GM12878 (cell line): ENCODE measurements around the gene CARD10. TPM values are rescaled to one million over a fixed set of nuclear protein-coding genes. Genes with fewer than 3 reads are reported as not detected.

Experiments
- ATAC-seq: fragments of 200-7000 bp; cut with Tn5 transposase; 3 replicates; pipeline ENCODE4 v1.9.1; 2020; ENCODE audit warnings: mild to moderate bottlenecking, moderate library complexity
- BruUV-seq: library from RNA; stranded (reverse); fragments of 400-500 nt; replicated peaks from 2 replicates; lab custom pipeline; 2021; lab: Mats Ljungman, UMichigan
- CTCF ChIA-PET: fragments of 300-600 bp; sonication (Branson Sonifier 250); formaldehyde crosslinking; extraction: SDS; loops from one replicate; lab custom pipeline; 2021; ENCODE audit warnings: inconsistent platforms; lab: Yijun Ruan, JAX
- POLR2A ChIA-PET: fragments of 350-600 bp; formaldehyde crosslinking; extraction: SDS; loops from one replicate; lab custom pipeline; 2021; ENCODE audit warnings: inconsistent platforms; lab: Charles Lee
- RAD21 ChIA-PET: fragments of 300-600 bp; sonication (Branson Sonifier 250); formaldehyde crosslinking; loops from one replicate; lab custom pipeline; 2023; ENCODE audit warnings: antibody characterized with exemption; ENCODE audit not compliant: unreplicated experiment; lab: Charles Lee
- SMC1A ChIA-PET: fragments of 300-600 bp; sonication (Branson Sonifier 250); formaldehyde crosslinking; loops from one replicate; lab custom pipeline; 2023; ENCODE audit not compliant: unreplicated experiment, uncharacterized antibody; lab: Charles Lee
- DNase-seq: peaks from one replicate; pipeline ENCODE4 v3.0.0-alpha.2; 2011; ENCODE audit warnings: low read depth, low spot score
- FAIRE-seq: peaks from 3 replicates; lab custom pipeline; 2011; peaks lifted over from hg19 to GRCh38; lab: Jason Lieb, UNC
- H2AFZ ChIP-seq: 2 replicates; pipeline ENCODE4 v1.6.0; 2011; ENCODE audit warnings: low read depth, low read length, control low read depth; ENCODE audit not compliant: control insufficient read depth
- H3K27ac ChIP-seq: 2 replicates; pipeline ENCODE4 v1.5.1; 2011; ENCODE audit warnings: control low read depth; ENCODE audit not compliant: control insufficient read depth, insufficient read depth
- H3K27me3 ChIP-seq, 2 experiments: replicated peaks in 1 of 2; 2 replicates each; pipeline versions ENCODE4 v1.6.0 to v1.6.1; 2011; ENCODE audit warnings: low read length in 1 of 2; ENCODE audit not compliant: control insufficient read depth in 2 of 2, insufficient read depth in 2 of 2
- H3K36me3 ChIP-seq, 2 experiments: 2 replicates each; pipeline ENCODE4 v1.5.1; 2011; ENCODE audit warnings: low read length in 1 of 2; ENCODE audit not compliant: control insufficient read depth in 2 of 2, insufficient read depth in 2 of 2
- H3K4me1 ChIP-seq: 2 replicates; pipeline ENCODE4 v1.6.1; 2011; ENCODE audit warnings: mild to moderate bottlenecking, low read length, moderate library complexity, mixed read lengths; ENCODE audit not compliant: control insufficient read depth, insufficient read depth
- H3K4me2 ChIP-seq: 2 replicates; pipeline ENCODE4 v1.6.0; 2011; ENCODE audit warnings: control low read depth; ENCODE audit not compliant: control insufficient read depth, insufficient read depth
- H3K4me3 ChIP-seq: fragments of 200-600 bp; sonication (generic); 2 replicates; pipeline ENCODE4 v1.5.1; 2016
- H3K79me2 ChIP-seq: 2 replicates; pipeline ENCODE4 v1.6.0; 2011; ENCODE audit warnings: low read length; ENCODE audit not compliant: control insufficient read depth, insufficient read depth
- H3K9ac ChIP-seq: 2 replicates; pipeline ENCODE4 v1.8.0; 2011; ENCODE audit warnings: low read length, control low read depth, mixed read lengths; ENCODE audit not compliant: control insufficient read depth, insufficient read depth
- H3K9me3 ChIP-seq: replicated peaks from 3 replicates; pipeline ENCODE4 v1.5.1; 2011; ENCODE audit warnings: mild to moderate bottlenecking, low read length; ENCODE audit not compliant: control insufficient read depth, insufficient read depth
- H4K20me1 ChIP-seq: 2 replicates; pipeline ENCODE4 v1.6.0; 2011; ENCODE audit not compliant: control insufficient read depth, insufficient read depth
- CBX5 ChIP-seq: sonication (generic); IDR thresholded peaks from 2 replicates; pipeline ENCODE4 v1.6.1; 2016; ENCODE audit warnings: low read depth, moderate library complexity, mild to moderate bottlenecking, inconsistent platforms
- CTCF ChIP-seq, 3 experiments: IDR thresholded peaks in 2 of 3; conservative IDR thresholded peaks in 1 of 3; 2 replicates each; pipeline ENCODE4 v1.5.1; 2011; ENCODE audit warnings: low read depth in 3 of 3, low read length in 3 of 3, mild to moderate bottlenecking in 3 of 3, control low read depth in 2 of 3, moderate library complexity in 2 of 3, inconsistent platforms in 1 of 3, mixed read lengths in 1 of 3; ENCODE audit not compliant: control insufficient read depth in 2 of 3, insufficient read depth in 1 of 3; ENCODE audit errors: extremely low read depth in 1 of 3
- ETV6 ChIP-seq, 2 experiments: fragments of 450-650 bp in 1 of 2; IDR thresholded peaks in 1 of 2; conservative IDR thresholded peaks in 1 of 2; 2 replicates each; pipeline ENCODE4 v1.6.1; 2014; ENCODE audit warnings: antibody characterized with exemption in 1 of 2, borderline replicate concordance in 1 of 2, low read depth in 1 of 2, mild to moderate bottlenecking in 1 of 2, moderate library complexity in 1 of 2
- GABPA ChIP-seq: IDR thresholded peaks from 2 replicates; pipeline ENCODE4 v1.6.1; 2014; ENCODE audit warnings: antibody characterized with exemption, low read depth, mild to moderate bottlenecking, inconsistent platforms
- GATAD2B ChIP-seq: fragments of 450-650 bp; conservative IDR thresholded peaks from 2 replicates; pipeline ENCODE4 v1.6.1; 2017; ENCODE audit warnings: low read depth, mild to moderate bottlenecking, moderate library complexity
- NFYA ChIP-seq: IDR thresholded peaks from 2 replicates; pipeline ENCODE4 v1.6.1; 2011; ENCODE audit warnings: low read depth, mild to moderate bottlenecking, low read length, improper control_type of control experiment, borderline replicate concordance
- PAX8 ChIP-seq: fragments of 450-650 bp; IDR thresholded peaks from 2 replicates; pipeline ENCODE4 v1.6.1; 2017; ENCODE audit warnings: mild to moderate bottlenecking, moderate library complexity
- SIX5 ChIP-seq: IDR thresholded peaks from 2 replicates; pipeline ENCODE4 v1.6.1; 2011; ENCODE audit warnings: mild to moderate bottlenecking, low read depth, low read length, moderate library complexity; ENCODE audit not compliant: severe bottlenecking
- WGBS: methylation state at CpG from one replicate; pipeline ENCODE4 v1.1.6; 2016; ENCODE audit warnings: low lambda C conversion rate; ENCODE audit not compliant: insufficient replicate concordance, insufficient coverage; ENCODE audit errors: missing lambda C conversion rate; 5-methylcytosine and 5-hydroxymethylcytosine counted together
- in situ Hi-C: fragments of 300-500 bp; cut with MboI; formaldehyde crosslinking; loops from 9 replicates; pipeline ENCODE4 v1.14.3; 2018; ENCODE audit warnings: mixed read lengths
- intact Hi-C: fragments of 100-400 bp; cut with micrococcal nuclease; formaldehyde crosslinking; loops from one replicate; pipeline ENCODE4 v1.14.2; 2022; ENCODE audit not compliant: unreplicated experiment
- polyA plus RNA-seq, 11 experiments: library from polyadenylated mRNA; depleted of rRNA in 4 of 11; unstranded in 6 of 11; stranded (reverse) in 5 of 11; fragments of >200 nt; fragmentation: Nextera tagmentation in 4 of 11; fragmentation: Illumina TruSeq in 1 of 11; extraction: Ambion mirVana in 4 of 11; extraction: Trizol in 1 of 11; gene quantifications; 1 replicate in 1 of 11; 2 replicates in 10 of 11; pipeline versions ENCODE4 v1.2.1 to v1.2.3, GENCODE V29; 2011 to 2016; ENCODE audit warnings: inconsistent platforms in 2 of 11, missing spikeins in 2 of 11, low read depth in 1 of 11
- total RNA-seq, 4 experiments: library from RNA; depleted of rRNA in 3 of 4; stranded (reverse); fragments of >200 nt in 3 of 4; fragmentation: Illumina TruSeq in 1 of 4; extraction: Trizol in 1 of 4; gene quantifications; 2 replicates each; pipeline versions ENCODE4 v1.2.1 to v1.2.3, GENCODE V29; 2013 to 2021
- TF ChIP-seq, protein P1 (sequence below): fragments of 450-650 bp; conservative IDR thresholded peaks from 2 replicates; pipeline ENCODE4 v1.6.1; 2017; ENCODE audit warnings: mild to moderate bottlenecking, moderate library complexity
- TF ChIP-seq, protein P2 (sequence below): fragments of 150-350 bp; IDR thresholded peaks from 2 replicates; pipeline ENCODE4 v1.6.1; 2016; ENCODE audit warnings: low read depth, low read length
- TF ChIP-seq, protein P3 (sequence below): fragments of 450-650 bp; formaldehyde crosslinking; IDR thresholded peaks from 2 replicates; pipeline ENCODE4 v1.4.0; 2022; ENCODE audit warnings: mild to moderate bottlenecking, moderate library complexity

Gene CARD10
- total and polyA plus RNA-seq, 10 of the 15 experiments (the other 5 are each of a cell fraction or from before 2014, with no cell fraction given), result 0.08 to 0.10 (median 0.10) TPM; not detected in 7

DNA sequence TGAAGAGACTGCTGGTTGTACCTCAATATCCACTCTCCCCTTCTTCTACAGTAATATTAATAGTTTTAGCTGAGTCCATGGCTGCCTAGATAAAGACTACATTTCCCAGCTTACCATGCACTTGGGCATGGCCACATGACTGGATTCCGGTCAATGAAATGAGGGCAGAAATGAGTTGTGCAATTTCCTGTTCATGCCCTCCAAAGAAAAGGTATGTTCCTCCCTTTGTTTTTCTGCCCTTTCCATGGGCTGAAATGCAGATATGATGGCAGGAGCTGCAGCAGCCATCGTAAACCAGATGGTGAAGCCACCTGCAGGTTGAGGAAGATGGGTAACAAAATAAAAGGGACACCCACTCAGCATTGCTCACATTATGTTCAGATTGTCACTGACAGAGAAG lies 76.7 kb downstream of the CARD10 start (continued):
- TF ChIP-seq SIX5 (peak; percentile 70), NFYA (no peak)
- TF ChIP-seq, protein P1, sequence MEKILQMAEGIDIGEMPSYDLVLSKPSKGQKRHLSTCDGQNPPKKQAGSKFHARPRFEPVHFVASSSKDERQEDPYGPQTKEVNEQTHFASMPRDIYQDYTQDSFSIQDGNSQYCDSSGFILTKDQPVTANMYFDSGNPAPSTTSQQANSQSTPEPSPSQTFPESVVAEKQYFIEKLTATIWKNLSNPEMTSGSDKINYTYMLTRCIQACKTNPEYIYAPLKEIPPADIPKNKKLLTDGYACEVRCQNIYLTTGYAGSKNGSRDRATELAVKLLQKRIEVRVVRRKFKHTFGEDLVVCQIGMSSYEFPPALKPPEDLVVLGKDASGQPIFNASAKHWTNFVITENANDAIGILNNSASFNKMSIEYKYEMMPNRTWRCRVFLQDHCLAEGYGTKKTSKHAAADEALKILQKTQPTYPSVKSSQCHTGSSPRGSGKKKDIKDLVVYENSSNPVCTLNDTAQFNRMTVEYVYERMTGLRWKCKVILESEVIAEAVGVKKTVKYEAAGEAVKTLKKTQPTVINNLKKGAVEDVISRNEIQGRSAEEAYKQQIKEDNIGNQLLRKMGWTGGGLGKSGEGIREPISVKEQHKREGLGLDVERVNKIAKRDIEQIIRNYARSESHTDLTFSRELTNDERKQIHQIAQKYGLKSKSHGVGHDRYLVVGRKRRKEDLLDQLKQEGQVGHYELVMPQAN, result no peak

GRCh38 chr22:37442135-37442534 lies 77.1 kb downstream of the CARD10 start:
- no peak for FAIRE-seq
- Histone ChIP-seq H4K20me1 (no peaks in the 10 kb centered on the region), H2AFZ (no peak overlapping the region), H3K9me3 (no peaks in the 10 kb centered on the region; the same call in 2 of the 3 replicates), H3K9ac (no peak overlapping the region), H3K27ac (no peak overlapping the region), H3K4me2 (no peak overlapping the region), H3K27me3 (no peaks in the 10 kb centered on the region; a peak in 3 of 4 replicates), H3K4me3 (no peak overlapping the region), H3K79me2 (no peaks in the 10 kb centered on the region), H3K4me1 (no peaks in the 10 kb centered on the region), H3K36me3 (no peaks in the 10 kb centered on the region)
- intact Hi-C loops, result loop anchor here (5.0 kb wide), 1 partner anchor 125 kb away; no protein-coding TSS in a partner anchor
- RAD21 ChIA-PET, result no interaction called here
- WGBS, result 61% methylated on average over 8 of the region's 8 CpGs
- POLR2A ChIA-PET, result no interaction called here
- BruUV-seq, result no TSS peak
- no peak for ATAC-seq
- DNase-seq, result no peak
- SMC1A ChIA-PET, result interaction anchor here (0.9 kb wide), 1 partner anchor 14 kb away, joined by 3 read pairs; no protein-coding TSS in a partner anchor
- in situ Hi-C loops, result no loop called here
- CTCF ChIA-PET, result interaction anchor here (2.2 kb wide), 1 partner anchor 30 kb away, joined by 7 read pairs; no protein-coding TSS in a partner anchor
- TF ChIP-seq ETV6 (conservative IDR thresholded peaks at IDR 0.05 in 1 of 2, IDR thresholded peaks at IDR 0.05 in 1 of 2; ENCODE audit: borderline replicate concordance in 1 of 2, low read depth in 1 of 2) (no peak), PAX8 (no peak), CBX5 (no peak), GATAD2B (no peak), GABPA (no peak), CTCF (IDR thresholded peaks at IDR 0.05 in 2 of 3, conservative IDR thresholded peaks at IDR 0.05 in 1 of 3; ENCODE audit: control insufficient read depth in 2 of 3, extremely low read depth in 1 of 3, insufficient read depth in 1 of 3, low read depth in 3 of 3, low read length in 3 of 3) (no peak)
- TF ChIP-seq, protein P2, sequence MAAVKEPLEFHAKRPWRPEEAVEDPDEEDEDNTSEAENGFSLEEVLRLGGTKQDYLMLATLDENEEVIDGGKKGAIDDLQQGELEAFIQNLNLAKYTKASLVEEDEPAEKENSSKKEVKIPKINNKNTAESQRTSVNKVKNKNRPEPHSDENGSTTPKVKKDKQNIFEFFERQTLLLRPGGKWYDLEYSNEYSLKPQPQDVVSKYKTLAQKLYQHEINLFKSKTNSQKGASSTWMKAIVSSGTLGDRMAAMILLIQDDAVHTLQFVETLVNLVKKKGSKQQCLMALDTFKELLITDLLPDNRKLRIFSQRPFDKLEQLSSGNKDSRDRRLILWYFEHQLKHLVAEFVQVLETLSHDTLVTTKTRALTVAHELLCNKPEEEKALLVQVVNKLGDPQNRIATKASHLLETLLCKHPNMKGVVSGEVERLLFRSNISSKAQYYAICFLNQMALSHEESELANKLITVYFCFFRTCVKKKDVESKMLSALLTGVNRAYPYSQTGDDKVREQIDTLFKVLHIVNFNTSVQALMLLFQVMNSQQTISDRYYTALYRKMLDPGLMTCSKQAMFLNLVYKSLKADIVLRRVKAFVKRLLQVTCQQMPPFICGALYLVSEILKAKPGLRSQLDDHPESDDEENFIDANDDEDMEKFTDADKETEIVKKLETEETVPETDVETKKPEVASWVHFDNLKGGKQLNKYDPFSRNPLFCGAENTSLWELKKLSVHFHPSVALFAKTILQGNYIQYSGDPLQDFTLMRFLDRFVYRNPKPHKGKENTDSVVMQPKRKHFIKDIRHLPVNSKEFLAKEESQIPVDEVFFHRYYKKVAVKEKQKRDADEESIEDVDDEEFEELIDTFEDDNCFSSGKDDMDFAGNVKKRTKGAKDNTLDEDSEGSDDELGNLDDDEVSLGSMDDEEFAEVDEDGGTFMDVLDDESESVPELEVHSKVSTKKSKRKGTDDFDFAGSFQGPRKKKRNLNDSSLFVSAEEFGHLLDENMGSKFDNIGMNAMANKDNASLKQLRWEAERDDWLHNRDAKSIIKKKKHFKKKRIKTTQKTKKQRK, result no peak
- TF ChIP-seq, protein P3, sequence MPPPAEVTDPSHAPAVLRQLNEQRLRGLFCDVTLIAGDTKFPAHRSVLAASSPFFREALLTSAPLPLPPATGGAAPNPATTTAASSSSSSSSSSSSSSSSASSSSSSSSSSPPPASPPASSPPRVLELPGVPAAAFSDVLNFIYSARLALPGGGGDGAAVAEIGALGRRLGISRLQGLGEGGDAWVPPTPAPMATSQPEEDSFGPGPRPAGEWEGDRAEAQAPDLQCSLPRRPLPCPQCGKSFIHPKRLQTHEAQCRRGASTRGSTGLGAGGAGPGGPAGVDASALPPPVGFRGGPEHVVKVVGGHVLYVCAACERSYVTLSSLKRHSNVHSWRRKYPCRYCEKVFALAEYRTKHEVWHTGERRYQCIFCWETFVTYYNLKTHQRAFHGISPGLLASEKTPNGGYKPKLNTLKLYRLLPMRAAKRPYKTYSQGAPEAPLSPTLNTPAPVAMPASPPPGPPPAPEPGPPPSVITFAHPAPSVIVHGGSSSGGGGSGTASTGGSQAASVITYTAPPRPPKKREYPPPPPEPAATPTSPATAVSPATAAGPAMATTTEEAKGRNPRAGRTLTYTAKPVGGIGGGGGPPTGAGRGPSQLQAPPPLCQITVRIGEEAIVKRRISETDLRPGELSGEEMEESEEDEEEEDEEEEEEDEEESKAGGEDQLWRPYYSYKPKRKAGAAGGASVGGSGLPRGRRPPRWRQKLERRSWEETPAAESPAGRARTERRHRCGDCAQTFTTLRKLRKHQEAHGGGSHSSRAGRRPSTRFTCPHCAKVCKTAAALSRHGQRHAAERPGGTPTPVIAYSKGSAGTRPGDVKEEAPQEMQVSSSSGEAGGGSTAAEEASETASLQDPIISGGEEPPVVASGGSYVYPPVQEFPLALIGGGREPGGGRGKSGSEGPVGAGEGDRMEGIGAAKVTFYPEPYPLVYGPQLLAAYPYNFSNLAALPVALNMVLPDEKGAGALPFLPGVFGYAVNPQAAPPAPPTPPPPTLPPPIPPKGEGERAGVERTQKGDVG (CRISPR knock-in tag), result no peak
